SK-N-SH (cell line): ENCODE results near the gene VPS35. TPM values are rescaled to one million over a fixed set of nuclear protein-coding genes. Genes with fewer than 3 reads are reported as not detected.
A peak's percentile ranks its signal among the peaks of the same experiment; 100 is the strongest.

ENCODE experiments used
- CTCF ChIA-PET: fragments of 300-600, 350-600 bp; formaldehyde crosslinking; extraction: SDS; loops from one replicate; lab custom pipeline; 2021; lab: Yijun Ruan, JAX
- POLR2A ChIA-PET: fragments of 350-600 bp; sonication (Branson Sonifier 250); formaldehyde crosslinking; extraction: SDS; loops from one replicate; lab custom pipeline; 2020; ENCODE audit warnings: antibody characterized with exemption, inconsistent platforms; lab: Yijun Ruan, JAX
- DNase-seq: peaks from one replicate; pipeline ENCODE4 v3.0.0; 2012
- H2AFZ ChIP-seq: fragments of 200-600 bp; sonication (generic); 2 replicates; pipeline ENCODE4 v1.8.1; 2016; ENCODE audit warnings: antibody characterized with exemption, mild to moderate bottlenecking, low read depth
- H3F3A ChIP-seq: fragments of 200-600 bp; sonication (generic); replicated peaks from 2 replicates; pipeline ENCODE3; 2016; ENCODE audit warnings: antibody characterized with exemption, mild to moderate bottlenecking; ENCODE audit not compliant: insufficient read depth
- H3K27ac ChIP-seq, 2 experiments: fragments of 200-500 bp in 1 of 2; fragments of 200-600 bp in 1 of 2; sonication (Bioruptor generic) in 1 of 2; sonication (generic), shearing (Covaris generic) in 1 of 2; 2 replicates each; pipeline versions ENCODE4 v1.5.1 to v1.6.1; 2014 to 2016; ENCODE audit warnings: low read depth in 2 of 2, inconsistent platforms in 1 of 2, low read length in 1 of 2, mild to moderate bottlenecking in 1 of 2, mixed read lengths in 1 of 2
- H3K27me3 ChIP-seq: fragments of 200-600 bp; sonication (generic), shearing (Covaris generic); 2 replicates; pipeline ENCODE4 v1.6.1; 2016; ENCODE audit warnings: mixed run types; ENCODE audit not compliant: insufficient read depth
- H3K36me3 ChIP-seq, 2 experiments: fragments of 200-500 bp in 1 of 2; fragments of 200-600 bp in 1 of 2; sonication (Bioruptor generic) in 1 of 2; sonication (generic) in 1 of 2; replicated peaks in 1 of 2; 2 replicates each; pipeline versions ENCODE3 to v1.5.1; 2014 to 2016; ENCODE audit warnings: low read length in 1 of 2, mild to moderate bottlenecking in 1 of 2; ENCODE audit not compliant: insufficient read depth in 2 of 2, control insufficient read depth in 1 of 2
- H3K4me1 ChIP-seq, 2 experiments: fragments of 200-500 bp in 1 of 2; fragments of 200-600 bp in 1 of 2; sonication (Bioruptor generic) in 1 of 2; sonication (generic), shearing (Covaris generic) in 1 of 2; 2 replicates each; pipeline versions ENCODE4 v1.5.1 to v1.6.1; 2014 to 2016; ENCODE audit warnings: low read depth in 1 of 2, low read length in 1 of 2, mixed run types in 1 of 2; ENCODE audit not compliant: insufficient read depth in 2 of 2, control insufficient read depth in 1 of 2
- H3K4me2 ChIP-seq: fragments of 200-600 bp; sonication (generic), shearing (Covaris generic); 2 replicates; pipeline ENCODE4 v1.6.1; 2017; ENCODE audit warnings: mixed run types
- H3K4me3 ChIP-seq, 2 experiments: fragments of 200-500 bp in 1 of 2; fragments of 200-600 bp in 1 of 2; sonication (Bioruptor generic) in 1 of 2; sonication (generic), shearing (Covaris generic) in 1 of 2; 2 replicates each; pipeline versions ENCODE4 v1.5.1 to v1.8.1; 2014 to 2016; ENCODE audit warnings: low read depth in 2 of 2, inconsistent platforms in 1 of 2, low read length in 1 of 2, mild to moderate bottlenecking in 1 of 2, mixed read lengths in 1 of 2, moderate library complexity in 1 of 2
- H3K79me2 ChIP-seq: fragments of 200-600 bp; sonication (generic); 2 replicates; pipeline ENCODE4 v1.8.1; 2017; ENCODE audit warnings: mild to moderate bottlenecking; ENCODE audit not compliant: insufficient read depth
- H3K9ac ChIP-seq: fragments of 200-600 bp; sonication (generic); 2 replicates; pipeline ENCODE4 v1.6.1; 2017; ENCODE audit warnings: mixed run types
- H3K9me2 ChIP-seq: fragments of 200-600 bp; sonication (generic); 2 replicates; pipeline ENCODE4 v1.6.1; 2017; ENCODE audit warnings: mixed run types
- H3K9me3 ChIP-seq: fragments of 200-600 bp; sonication (generic); 2 replicates; pipeline ENCODE4 v1.6.1; 2017; ENCODE audit warnings: mixed run types, mild to moderate bottlenecking, moderate library complexity
- H4K20me1 ChIP-seq: fragments of 200-600 bp; sonication (generic); 2 replicates; pipeline ENCODE4 v1.6.1; 2017; ENCODE audit warnings: mild to moderate bottlenecking, mixed run types; ENCODE audit not compliant: insufficient read depth
- CHD2 ChIP-seq: fragments of 150-350 bp; IDR thresholded peaks from 2 replicates; pipeline ENCODE4 v1.6.1; 2018; ENCODE audit warnings: low read length; ENCODE audit not compliant: partially characterized antibody
- ELF1 ChIP-seq: IDR thresholded peaks from 2 replicates; pipeline ENCODE4 v1.4.0; 2012
- EZH2phosphoT487 ChIP-seq: fragments of 200-600 bp; sonication (generic); IDR thresholded peaks from 2 replicates; pipeline ENCODE4 v1.6.1; 2017; ENCODE audit warnings: low read depth, mixed run types, mild to moderate bottlenecking, antibody characterized with exemption, moderate library complexity, borderline replicate concordance
- JUND ChIP-seq: IDR thresholded peaks from 2 replicates; pipeline ENCODE4 v1.4.0; 2012
- MEF2A ChIP-seq: IDR thresholded peaks from 2 replicates; pipeline ENCODE4 v1.4.0; 2012; ENCODE audit warnings: low read depth, borderline replicate concordance
- MXI1 ChIP-seq: IDR thresholded peaks from 2 replicates; pipeline ENCODE4 v1.6.1; 2012; ENCODE audit warnings: mild to moderate bottlenecking, low read depth, low read length, improper control_type of control experiment
- NFIC ChIP-seq: IDR thresholded peaks from 2 replicates; pipeline ENCODE4 v1.4.0; 2012; ENCODE audit warnings: borderline replicate concordance
- NRF1 ChIP-seq: IDR thresholded peaks from 2 replicates; pipeline ENCODE4 v1.6.1; 2012; ENCODE audit warnings: low read depth, mild to moderate bottlenecking, low read length
- POLR2AphosphoS5 ChIP-seq: IDR thresholded peaks from 2 replicates; pipeline ENCODE4 v1.6.1; 2012; ENCODE audit warnings: low read depth, low read length
- TAF1 ChIP-seq: IDR thresholded peaks from 2 replicates; pipeline ENCODE4 v1.6.1; 2012; ENCODE audit warnings: low read depth, mild to moderate bottlenecking, low read length, moderate library complexity, borderline replicate concordance
- USF1 ChIP-seq: IDR thresholded peaks from 2 replicates; pipeline ENCODE4 v1.4.0; 2012; ENCODE audit warnings: low read depth, borderline replicate concordance
- WGBS: methylation state at CpG from one replicate; pipeline ENCODE4 v1.1.6; 2017; ENCODE audit warnings: low lambda C conversion rate; 5-methylcytosine and 5-hydroxymethylcytosine counted together
- polyA plus RNA-seq, 3 experiments: library from polyadenylated mRNA; depleted of rRNA; stranded (reverse); fragments of >200 nt; gene quantifications; 2 replicates each; pipeline ENCODE4 v1.2.3, GENCODE V29; 2012
- TF ChIP-seq, protein P1 (sequence below): IDR thresholded peaks from 2 replicates; pipeline ENCODE4; 2012
- TF ChIP-seq, protein P2 (sequence below): IDR thresholded peaks from 2 replicates; pipeline ENCODE4 v1.6.1; 2012; ENCODE audit warnings: mild to moderate bottlenecking, low read depth, low read length, moderate library complexity

Gene VPS35
- polyA plus RNA-seq, 1 of the 3 experiments (the other 2 are of a cell fraction) = 17.5 TPM

- H3K27ac ChIP-seq = peak overlapping the region in 1 of 2 experiments; percentile 93; a peak in 1 of 4 replicates
- ChIA-PET POLR2A (no interaction called here), CTCF (interaction anchor here (1.1 to 3.0 kb wide), 5 partner anchors 14 to 109 kb away, joined by 3 to 18 read pairs (median 5); no protein-coding TSS in a partner anchor)
- peak overlapping the region in 1 of 2 experiments; percentile 83; a peak in 2 of 4 replicates for H3K4me3 ChIP-seq
- peaks cover 18% of the 10 kb centered on the region in 2 experiments for H3K4me1 ChIP-seq
- WGBS = 79% methylated on average over 4 of the region's 4 CpGs
- 0 out of 2 replicates have a peak overlapping the region, but pooled peaks have one; percentile 90 for H3K9ac ChIP-seq
- peaks cover 30% of the 10 kb centered on the region for H4K20me1 ChIP-seq
- no peaks in the 10 kb centered on the region for H3K27me3 ChIP-seq
- peaks cover 14 to 20% of the 10 kb centered on the region in 2 experiments for H3K36me3 ChIP-seq
- peaks cover 59% of the 10 kb centered on the region for H3K79me2 ChIP-seq
- TF ChIP-seq MEF2A (no peak), NRF1 (no peak), NFIC (no peak), USF1 (no peak), MXI1 (no peak), ELF1 (no peak), CHD2 (no peak), POLR2AphosphoS5 (no peak), TAF1 (no peak), JUND (no peak), EZH2phosphoT487 (no peak)
- TF ChIP-seq, protein P1, sequence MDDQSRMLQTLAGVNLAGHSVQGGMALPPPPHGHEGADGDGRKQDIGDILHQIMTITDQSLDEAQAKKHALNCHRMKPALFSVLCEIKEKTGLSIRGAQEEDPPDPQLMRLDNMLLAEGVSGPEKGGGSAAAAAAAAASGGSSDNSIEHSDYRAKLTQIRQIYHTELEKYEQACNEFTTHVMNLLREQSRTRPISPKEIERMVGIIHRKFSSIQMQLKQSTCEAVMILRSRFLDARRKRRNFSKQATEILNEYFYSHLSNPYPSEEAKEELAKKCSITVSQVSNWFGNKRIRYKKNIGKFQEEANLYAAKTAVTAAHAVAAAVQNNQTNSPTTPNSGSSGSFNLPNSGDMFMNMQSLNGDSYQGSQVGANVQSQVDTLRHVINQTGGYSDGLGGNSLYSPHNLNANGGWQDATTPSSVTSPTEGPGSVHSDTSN = no peak
- TF ChIP-seq, protein P2, sequence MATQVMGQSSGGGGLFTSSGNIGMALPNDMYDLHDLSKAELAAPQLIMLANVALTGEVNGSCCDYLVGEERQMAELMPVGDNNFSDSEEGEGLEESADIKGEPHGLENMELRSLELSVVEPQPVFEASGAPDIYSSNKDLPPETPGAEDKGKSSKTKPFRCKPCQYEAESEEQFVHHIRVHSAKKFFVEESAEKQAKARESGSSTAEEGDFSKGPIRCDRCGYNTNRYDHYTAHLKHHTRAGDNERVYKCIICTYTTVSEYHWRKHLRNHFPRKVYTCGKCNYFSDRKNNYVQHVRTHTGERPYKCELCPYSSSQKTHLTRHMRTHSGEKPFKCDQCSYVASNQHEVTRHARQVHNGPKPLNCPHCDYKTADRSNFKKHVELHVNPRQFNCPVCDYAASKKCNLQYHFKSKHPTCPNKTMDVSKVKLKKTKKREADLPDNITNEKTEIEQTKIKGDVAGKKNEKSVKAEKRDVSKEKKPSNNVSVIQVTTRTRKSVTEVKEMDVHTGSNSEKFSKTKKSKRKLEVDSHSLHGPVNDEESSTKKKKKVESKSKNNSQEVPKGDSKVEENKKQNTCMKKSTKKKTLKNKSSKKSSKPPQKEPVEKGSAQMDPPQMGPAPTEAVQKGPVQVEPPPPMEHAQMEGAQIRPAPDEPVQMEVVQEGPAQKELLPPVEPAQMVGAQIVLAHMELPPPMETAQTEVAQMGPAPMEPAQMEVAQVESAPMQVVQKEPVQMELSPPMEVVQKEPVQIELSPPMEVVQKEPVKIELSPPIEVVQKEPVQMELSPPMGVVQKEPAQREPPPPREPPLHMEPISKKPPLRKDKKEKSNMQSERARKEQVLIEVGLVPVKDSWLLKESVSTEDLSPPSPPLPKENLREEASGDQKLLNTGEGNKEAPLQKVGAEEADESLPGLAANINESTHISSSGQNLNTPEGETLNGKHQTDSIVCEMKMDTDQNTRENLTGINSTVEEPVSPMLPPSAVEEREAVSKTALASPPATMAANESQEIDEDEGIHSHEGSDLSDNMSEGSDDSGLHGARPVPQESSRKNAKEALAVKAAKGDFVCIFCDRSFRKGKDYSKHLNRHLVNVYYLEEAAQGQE = no peak
- peaks cover 13% of the 10 kb centered on the region for H3F3A ChIP-seq
- no peaks in the 10 kb centered on the region for H3K9me3 ChIP-seq
- no peak for DNase-seq
- H3K9me2 ChIP-seq = no peaks in the 10 kb centered on the region
- H3K4me2 ChIP-seq = peak overlapping the region; percentile 96
- peak overlapping the region; percentile 74 for H2AFZ ChIP-seq
These were observed 2.7 kb upstream of the VPS35 start for GRCh38 chr16:46691726-46692125.
